Pons (tissue), 1 donor: ENCODE measurements around the gene TK1.
"Not testable (repeated sequence)": the region's sequence is repeated elsewhere in the genome, so short reads cannot be mapped to it uniquely, and the experiment has no call there.

Experiments
- DNase-seq: peaks from one replicate; pipeline ENCODE4 v3.0.0-alpha.2; 2016; ENCODE audit warnings: low spot score

The TK1 gene

DNA sequence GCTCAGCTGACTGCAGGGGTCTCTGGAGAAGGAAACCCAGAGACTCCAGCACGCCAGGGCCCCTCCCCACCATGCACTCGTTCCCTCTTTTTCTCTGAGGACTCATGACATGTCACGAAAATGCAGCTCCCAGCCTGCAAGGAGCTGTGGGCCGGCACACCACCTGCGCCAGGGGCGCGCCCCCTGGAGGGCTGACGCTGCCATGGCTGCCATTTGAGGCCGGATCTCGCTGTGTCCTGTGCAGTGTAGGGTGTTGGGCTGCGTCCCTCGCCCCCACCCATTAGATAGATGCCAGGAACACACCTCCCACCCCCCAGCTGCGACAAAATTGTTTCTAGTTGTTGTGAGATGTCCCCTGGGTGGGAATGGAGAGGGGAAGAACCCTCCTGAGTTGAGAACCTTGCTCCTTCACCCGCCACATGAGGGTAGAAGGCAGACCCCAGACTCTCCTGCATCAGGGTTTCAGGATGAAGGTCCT is 10.3 kb downstream of the TK1 start:
- DNase-seq = no peak

DNA sequence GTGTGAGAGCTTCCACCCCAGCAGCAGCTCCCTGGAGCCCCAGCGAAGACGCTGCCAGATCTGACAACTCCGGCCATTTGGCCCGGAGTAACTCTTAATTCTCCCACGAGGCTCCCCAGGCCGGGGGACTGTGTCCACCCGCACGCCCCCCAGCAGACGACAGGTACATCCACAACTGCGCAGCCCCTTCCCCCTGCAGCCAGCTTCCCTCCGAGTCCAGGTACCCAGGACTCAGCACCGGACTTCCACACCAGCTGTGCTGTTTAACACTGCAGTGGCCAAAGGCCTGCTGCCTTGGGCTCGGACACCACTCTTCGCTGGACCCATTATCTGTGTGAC is 11.2 kb downstream of the TK1 start:
- no peak for DNase-seq

DNA sequence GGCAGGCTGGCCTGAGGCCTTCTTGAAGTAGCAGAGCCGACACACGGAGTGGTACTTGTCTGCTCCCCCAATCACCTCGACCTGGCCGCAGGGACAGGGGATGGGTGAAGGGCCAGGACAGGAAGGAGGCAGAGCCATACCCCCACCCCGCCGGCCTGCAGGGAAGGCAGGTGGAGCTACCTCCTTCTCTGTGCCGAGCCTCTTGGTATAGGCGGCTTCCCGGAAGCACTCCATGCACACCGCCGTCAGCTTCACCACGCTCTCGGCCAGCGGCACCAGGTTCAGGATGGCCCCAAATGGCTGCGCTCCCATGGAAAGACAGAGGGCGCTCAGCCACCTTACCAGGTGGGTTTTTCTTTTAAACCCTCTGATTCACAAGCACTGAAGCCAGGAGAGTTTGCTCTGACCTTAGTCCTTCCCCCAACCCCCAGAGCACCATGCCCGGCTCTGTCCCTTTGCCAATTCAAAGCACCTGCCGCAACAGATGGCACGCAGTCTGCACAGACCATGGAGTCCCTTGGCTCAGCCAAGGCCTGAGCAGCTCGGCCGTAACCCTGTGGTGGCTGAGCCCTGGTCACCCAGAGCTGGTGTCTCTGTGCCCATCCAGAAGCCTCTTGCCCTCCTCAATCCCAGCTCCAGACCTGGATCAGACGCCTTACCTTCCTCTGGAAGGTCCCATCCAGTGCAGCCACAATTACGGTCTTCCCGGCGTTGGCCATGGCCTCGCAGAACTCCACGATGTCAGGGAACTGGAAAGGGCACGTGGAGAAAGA is 11.8 kb downstream of the TK1 start:
- DNase-seq = no peak

DNA sequence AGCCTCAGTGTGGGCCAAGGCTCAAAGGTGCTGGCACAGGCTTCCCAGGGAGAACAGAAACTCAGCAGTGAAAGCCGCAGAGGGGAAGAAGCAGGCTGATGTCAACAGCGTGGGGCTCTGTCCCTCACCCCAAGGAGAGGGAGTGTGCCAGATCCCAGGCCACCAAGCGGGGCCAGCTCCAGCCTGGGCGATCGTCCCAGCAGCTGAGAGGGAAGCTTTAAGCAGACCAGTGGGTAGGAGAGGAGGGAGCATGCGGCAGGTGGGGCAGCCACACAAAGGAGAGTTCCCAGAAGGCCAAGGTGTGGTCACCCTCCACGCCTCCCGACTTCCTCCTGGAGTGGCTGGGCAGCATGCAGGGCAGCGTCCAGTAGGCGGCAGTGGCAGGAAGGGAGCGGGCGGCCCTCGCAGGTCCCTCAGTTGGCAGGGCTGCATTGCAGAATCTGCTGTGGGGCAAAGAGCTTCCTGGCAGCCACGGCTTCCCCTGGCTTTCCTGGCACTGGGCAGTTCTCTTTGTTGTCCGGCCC is 12.4 kb downstream of the TK1 start:
- DNase-seq = peak; percentile 90

DNA sequence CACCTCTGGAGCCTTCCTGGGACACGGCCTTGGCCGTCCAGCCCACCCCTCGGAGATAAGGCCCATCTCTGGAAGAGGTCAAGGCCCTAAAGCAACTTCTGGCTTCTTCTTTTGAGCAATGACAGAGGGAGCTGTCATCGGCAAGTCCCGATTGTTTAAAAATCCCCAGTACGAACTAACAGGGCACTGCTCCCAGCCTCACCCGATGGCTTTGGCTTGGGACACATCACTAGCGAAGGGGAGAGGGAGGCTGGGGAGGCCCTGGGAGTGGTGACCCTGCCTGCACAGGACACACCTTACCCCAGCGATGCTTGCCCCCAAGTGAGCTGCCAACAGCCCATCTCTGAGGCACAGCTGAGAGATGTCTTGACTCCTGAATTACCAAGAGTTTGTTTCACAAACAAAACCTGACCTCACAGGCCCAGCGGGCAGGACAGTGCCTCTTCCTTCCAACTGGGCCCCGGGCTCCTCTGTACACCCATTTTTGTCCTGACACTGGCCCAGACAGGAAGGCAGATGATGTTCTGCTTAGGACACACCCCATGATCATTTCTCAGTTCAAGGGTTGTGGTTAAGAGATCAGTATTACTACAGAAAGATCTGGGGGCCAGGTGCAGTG is 13.6 kb downstream of the TK1 start:
- no peak for DNase-seq

DNA sequence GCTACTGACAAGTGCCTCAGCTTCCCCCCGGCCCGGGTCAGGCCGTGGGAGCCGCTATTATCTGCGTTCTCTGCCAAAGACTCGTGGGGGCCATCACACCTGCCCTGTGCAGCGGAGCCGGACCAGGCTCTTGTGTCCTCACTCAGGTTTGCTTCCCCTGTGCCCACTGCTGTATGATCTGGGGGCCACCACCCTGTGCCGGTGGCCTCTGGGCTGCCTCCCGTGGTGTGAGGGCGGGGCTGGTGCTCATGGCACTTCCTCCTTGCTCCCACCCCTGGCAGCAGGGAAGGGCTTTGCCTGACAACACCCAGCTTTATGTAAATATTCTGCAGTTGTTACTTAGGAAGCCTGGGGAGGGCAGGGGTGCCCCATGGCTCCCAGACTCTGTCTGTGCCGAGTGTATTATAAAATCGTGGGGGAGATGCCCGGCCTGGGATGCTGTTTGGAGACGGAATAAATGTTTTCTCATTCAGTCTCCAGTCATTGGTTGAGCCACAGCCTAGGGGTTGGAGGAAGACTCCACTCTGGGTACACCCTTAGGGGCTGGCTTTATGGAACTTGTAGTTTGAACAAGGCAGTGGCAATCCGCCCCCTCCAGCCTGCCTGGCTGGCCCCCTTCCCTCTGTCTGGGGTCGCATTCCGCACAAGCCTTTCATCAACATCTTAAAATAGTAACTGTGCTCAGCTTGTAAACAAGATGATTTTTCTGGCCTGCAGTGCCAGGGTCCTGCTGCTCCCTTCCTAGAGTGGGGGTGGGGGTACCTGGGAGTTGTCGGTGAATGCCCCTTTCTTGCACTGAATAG is 14.4 kb downstream of the TK1 start:
- no peak for DNase-seq

DNA sequence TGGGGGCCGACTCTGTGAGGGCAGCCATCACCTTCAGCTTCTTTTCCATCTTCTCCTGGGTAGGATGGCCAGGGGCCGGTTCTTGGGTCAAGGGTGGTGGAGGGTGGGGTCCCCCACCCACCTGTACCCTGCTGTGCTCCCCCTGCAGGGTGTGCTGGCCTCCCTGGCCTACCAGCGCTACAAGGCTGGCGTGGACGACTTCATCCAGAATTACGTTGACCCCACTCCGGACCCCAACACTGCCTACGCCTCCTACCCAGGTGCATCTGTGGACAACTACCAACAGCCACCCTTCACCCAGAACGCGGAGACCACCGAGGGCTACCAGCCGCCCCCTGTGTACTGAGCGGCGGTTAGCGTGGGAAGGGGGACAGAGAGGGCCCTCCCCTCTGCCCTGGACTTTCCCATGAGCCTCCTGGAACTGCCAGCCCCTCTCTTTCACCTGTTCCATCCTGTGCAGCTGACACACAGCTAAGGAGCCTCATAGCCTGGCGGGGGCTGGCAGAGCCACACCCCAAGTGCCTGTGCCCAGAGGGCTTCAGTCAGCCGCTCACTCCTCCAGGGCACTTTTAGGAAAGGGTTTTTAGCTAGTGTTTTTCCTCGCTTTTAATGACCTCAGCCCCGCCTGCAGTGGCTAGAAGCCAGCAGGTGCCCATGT is 15.1 kb downstream of the TK1 start:
- not testable (repeated sequence) for DNase-seq

DNA sequence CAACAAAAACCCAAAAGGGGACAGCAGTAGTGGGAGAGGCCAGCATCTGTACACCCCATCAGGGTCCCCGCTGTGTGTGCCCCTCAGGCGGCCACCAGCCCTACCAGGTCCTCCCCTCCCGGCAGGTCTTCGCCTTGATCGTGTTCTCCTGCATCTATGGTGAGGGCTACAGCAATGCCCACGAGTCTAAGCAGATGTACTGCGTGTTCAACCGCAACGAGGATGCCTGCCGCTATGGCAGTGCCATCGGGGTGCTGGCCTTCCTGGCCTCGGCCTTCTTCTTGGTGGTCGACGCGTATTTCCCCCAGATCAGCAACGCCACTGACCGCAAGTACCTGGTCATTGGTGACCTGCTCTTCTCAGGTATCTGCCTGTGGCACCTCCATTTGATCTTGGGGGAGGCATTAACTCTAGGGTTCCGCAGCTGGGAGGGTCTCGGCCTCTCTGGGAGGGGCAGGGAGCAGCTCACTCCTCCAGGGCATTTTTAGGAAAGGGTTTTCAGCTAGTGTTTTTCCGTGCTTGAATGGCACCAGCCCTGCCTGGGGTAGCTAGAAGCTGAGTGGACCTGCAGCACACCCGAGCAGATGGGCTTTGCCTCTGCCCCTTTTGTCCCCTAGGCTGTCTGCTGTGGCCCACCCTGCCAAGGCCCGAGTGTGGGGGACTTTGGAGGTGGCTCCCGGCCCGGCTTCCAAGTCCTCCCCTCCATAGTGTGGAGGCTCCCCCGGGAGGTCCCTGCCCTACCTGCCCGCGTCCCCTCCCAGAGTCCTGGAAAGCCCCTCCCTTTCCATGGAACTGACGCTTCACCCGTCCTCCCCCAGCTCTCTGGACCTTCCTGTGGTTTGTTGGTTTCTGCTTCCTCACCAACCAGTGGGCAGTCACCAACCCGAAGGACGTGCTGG is 15.9 kb downstream of the TK1 start:
- no peak for DNase-seq

DNA sequence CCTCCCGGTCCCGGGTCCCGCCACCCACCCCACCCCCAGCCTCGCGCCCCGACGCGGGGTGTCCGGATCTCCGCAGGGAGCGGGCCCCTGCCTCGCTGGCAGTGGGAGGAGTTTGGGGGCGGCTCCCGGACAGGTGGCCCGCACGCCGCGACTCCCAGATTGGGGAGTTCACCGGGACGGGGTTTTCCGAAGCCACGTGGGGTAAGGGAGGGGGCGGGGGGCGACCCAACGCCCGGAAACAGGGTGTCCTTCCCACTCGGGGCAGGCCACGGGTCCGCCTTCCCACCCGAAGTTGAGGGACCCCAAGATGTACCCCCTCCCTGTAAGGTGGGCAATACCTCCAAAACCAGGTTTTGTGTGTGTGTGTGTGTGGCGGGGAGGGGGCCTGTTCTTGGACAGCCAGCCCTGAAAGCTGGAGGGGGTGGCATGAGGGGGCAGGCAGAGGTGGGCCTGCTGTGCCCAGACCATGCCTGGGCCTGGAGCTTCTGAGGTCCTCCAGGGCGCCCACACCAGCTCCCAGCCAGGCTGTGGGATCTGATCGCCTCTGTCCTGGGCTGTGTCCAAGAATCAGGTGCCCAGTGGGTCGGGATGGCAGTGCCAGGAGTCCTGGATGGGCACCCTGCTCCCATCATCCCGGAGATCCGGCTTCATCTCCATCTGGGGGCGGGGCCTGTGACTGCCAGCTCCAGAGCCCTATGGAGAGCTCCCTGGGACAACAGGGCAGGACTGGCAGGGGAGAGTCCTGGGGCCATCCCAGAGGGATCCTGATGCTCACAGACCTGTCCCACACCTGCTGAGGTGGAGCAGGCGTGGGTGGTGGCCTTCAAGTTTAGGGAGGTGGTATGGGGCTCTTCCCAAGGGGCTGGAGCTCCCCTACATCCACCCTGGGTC is 17.7 kb downstream of the TK1 start:
- peak; percentile 72 for DNase-seq

DNA sequence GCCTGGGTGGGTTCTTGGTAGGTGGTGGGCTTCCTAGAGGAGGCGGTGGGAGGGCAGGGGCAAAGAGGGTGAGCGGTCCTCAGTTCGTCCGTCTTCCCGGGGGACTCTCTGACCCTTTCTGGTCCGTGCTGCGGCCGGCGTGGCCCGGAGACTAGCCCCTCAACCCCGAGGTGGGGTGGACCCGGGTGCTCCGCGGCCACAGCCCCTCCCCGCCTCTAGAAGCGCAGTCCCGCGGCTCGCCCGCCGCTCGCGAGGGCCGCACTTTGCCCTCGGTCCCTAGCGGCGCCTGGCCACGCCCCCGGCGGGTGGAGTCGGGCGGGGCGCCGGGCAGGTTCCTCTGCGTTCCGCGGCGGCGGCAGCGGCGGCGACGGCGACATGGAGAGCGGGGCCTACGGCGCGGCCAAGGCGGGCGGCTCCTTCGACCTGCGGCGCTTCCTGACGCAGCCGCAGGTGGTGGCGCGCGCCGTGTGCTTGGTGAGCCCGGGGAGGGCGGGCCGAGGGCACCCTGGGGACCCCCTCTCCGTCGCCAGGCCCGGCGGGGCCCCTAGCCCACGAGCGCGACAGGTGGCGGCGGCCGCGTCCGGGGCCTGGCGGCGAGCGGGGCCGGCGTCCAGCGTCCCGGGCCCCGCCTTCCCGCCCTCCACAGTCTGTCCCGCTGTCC is 18.5 kb downstream of the TK1 start, which contains the start of gene SYNGR2:
SYNGR2 (plus strand) TSS at position 340 of the 661 bp plus-strand sequence; CDS start at position 376, 36 bp downstream.
- DNase-seq = no peak

DNA sequence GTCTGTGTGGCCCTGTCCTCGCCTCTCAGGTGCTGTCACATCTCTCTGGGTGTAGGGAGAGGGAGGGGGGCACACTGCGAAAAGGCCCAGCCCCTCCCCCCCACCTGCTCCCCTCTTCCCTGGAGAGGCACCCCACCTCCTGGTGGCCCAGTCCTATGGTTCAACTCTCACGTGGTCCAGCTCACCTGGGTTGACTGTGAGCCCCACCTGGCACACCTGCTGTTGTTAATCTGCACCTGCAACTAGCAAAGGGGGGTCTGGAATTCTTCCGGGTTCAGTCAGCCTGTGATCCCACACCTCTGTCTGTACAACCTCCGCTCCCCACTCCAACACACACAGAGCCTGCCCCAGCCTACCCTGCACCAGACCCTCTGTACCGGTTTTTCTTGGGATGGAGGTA is 20.4 kb downstream of the TK1 start:
- DNase-seq = no peak

DNA sequence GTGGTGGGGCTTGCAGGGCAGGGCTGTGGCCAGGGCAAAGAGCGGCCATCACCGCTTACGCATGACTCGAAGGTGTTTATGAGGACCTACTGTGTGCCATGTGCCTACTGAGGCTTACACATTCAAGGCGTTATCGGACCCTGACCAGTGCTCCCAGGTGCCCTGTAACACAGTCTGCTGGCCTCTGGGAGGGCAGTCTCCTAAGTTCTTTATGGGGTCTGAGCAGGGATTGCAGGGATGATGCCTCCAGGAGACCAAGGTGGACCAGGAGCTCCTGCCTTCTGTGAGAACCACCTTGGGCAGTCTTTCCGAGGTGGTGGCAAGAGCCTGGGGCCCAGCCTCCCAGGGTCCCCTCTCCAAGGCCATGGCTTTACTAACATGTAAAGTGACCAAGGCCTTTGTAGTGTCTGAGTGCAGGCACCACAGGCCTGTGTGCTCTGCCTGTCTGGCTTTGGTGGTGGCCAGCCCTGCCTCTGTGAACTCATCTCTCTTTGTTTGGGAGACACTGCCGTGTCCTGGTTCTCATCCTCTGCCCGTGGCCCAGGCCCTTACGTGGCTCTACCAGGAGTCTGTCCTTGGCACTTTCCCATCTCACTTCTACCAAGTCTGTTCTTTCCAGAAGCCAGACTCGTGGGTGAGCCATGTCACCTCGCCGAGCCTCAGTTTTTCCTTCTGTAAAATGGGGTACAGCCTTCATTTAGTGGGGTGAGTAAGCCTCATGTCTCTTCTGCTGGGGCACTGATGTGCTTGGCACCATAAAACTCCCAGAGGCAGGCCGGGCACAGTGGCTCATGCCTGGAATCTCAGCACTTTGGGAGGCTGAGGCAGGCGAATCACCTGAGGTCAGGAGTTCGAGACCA is 21.9 kb downstream of the TK1 start:
- no peak for DNase-seq

DNA sequence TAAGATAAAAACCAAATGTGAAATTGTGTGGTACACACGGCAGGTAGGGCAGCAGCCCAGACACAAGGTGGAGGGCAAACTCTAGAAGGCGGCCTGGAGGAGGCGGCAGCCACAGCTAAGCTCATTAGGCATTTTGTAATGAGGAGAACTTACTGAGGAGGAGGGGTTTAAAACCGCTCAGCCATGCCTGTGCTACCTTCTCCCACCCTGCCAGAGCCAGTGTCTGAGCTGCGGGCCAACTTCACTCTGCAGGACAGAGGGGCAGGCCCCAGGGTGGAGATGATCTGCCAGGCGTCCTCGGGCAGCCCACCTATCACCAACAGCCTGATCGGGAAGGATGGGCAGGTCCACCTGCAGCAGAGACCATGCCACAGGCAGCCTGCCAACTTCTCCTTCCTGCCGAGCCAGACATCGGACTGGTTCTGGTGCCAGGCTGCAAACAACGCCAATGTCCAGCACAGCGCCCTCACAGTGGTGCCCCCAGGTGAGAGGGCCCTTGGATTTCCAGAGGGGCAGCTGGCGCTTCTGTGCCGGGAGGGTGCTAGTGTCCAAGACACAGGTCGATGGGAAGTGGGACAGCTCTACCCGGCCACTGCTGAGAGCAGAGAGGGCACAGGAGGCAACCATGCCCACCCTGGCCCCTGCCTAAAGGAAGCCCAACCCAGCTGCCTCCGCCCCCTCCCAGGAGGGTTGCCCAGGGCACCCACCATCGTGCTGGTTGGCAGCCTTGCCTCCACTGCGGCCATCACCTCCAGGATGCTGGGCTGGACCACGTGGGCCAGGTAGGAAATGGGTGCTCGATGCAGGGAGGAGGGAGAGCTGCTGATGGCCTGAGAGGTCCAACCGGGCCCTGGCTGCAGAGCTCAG is 22.7 kb downstream of the TK1 start:
- DNase-seq = no peak

DNA sequence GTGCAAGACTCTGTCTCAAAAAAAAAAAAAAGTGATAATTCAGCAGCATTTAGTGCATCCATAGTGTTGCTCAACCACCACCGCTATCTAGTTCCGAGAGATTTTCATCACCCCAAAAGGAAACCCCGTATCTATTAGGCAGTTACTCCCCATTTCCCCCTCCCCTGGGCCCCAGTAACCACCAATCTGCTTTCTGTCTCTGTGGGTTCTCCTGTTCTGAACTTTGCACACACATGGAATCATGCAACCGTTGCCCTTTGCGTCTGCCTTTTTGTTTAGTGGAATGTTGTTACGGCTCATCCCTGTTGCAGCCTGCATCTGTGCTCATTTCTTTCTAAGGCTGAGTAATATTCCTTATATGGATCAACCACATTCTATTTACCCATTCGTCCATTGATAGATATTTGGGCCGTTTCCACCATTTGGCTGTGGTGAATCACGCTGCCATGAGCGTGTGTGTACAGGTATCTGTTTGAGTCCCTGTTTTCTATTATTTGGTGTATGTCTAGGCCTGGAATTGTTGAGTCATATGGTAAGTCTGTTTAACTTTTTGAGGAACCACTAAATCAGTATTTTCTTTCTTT is 27.2 kb downstream of the TK1 start:
- DNase-seq = no peak

DNA sequence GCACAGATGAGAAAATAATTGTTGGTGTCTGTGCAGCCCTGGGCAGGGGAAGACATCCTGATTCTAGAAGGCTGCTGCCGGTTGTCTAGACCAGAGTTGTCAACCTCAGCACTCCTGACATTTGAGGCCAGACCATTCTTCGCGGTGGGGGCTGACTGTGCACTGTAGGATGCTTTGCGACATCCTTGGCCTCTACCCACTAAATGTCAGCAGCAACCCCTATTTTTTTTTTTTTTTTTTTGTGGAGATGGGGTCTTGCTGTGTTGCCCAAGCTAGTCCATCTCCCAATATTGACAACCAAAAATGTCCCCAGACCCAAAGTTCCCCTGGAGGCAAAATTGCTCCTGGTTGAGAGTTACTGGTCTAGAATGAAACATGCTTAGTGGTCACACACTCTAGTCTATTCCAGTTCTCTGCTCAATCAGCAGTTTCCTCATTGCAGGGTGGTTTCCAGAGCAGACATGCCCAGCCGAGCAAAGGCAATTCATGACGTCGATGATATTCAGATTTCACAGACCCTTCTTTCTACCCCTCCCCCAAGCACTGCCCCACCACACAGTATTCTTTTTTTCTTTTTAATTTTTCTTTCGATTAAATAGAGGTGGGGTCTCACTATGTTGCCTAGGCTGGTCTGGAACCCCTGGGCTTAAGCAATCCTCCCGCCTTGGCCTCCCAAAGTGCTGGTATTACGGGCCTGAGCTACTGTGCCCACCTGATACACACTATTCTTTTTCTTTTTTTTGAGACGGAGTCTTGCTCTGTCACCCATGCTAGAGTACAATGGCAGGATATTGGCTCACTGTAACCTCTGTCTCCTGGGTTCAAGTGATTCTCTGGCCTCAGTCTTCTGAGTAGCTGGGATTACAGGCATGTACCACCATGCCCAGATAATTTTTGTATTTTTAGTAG is 31.7 kb downstream of the TK1 start:
- no peak for DNase-seq

DNA sequence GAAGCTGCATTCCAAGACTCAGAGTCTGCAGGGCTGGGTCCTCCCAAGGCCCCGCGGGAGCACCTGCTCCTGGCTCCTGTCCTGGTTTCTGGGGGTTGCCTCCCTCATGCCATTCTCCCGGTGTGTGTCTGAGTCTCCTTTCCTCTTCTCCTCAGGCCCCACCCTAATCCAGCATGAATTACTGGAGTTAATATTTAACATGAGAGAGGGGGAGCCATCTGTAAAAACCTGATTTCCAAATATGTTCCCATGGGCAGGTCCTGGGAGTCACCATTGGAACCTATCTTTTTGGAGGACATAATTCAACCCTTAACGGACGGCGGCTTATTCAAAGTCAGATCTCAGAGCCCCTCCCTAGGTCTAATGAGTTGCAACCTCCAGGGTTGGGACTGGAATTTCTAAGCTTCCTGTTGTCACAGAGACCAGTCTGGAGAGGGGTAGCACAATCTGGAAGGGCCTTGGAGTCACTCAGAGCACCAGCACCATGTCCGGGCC is 35.3 kb downstream of the TK1 start:
- no peak for DNase-seq
